ENCODE results near the gene CDH3.
"Not testable (repeated sequence)": the region's sequence is repeated elsewhere in the genome, so short reads cannot be mapped to it uniquely, and the experiment has no call there.

Gene CDH3

DNA sequence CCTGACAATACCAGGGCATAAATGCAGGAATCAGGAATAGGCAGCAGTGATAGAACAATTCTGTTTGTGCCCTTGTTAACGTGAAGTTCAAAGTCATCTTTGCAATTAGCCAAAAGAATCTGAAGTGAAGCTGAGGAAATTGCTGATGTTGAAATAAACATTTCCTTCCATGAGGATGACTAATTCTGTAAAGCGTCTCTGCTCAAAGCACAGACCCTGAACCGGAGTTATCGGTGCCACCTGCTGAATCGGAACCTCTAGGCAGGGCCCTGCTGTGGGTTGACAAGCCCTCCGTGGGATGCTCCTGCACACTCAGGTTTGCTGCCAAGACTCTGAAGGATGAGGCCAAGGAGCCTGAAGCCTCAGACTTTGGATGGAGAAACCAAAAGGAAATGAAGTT is 55.0 kb downstream of the CDH3 start:
- Histone ChIP-seq H3K9ac (peak overlapping the region in 6 of 11 experiments; percentile 17 to 49 (median 33); a peak in 8 of 22 replicates), H3K27me3 (no peaks in the 10 kb centered on the region), H4K20me1 (no peaks in the 10 kb centered on the region), H3K36me3 (peaks cover 0 to 10% (median 0%) of the 10 kb centered on the region in 11 experiments; a peak in 1 of 22 replicates), H3K9me3 (replicated peaks in 1 of 11) (no peaks in the 10 kb centered on the region), H3K4me3 (peak overlapping the region in 2 of 10 experiments; percentile 10 to 32; a peak in 1 of 20 replicates), H3K4me2 (peak overlapping the region in 10 of 11 experiments; percentile 21 to 83 (median 58); a peak in 19 of 22 replicates), H3K27ac (peak overlapping the region in 8 of 11 experiments; percentile 28 to 67 (median 57); a peak in 14 of 22 replicates), H3K4me1 (peaks cover 4 to 61% (median 31%) of the 10 kb centered on the region in 10 experiments; a peak in 18 of 20 replicates)
- TF ChIP-seq Cebpa-rat (IDR thresholded peaks at IDR 0.05) = no peak

DNA sequence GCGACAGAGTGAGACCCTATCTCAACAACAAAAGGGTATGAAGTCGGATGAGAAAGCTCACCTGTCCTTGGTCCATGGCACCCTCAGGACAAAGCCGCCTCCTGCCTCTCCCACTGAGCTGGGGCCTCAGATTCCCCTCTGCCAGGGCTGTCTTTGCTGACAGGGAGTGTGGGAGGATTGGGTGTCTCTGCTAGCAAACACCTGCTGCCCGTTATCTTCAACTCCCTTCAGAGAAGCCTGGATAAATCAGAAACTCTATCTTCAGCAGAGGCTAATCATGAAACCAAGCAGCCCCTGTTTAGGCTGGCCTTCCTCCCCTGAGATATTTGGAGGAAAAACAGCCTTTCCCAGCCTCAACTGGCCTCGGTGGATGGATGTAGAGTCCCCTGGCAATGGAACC is 55.7 kb downstream of the CDH3 start:
- Histone ChIP-seq H3K36me3 (peaks cover 0 to 3% (median 0%) of the 10 kb centered on the region in 11 experiments; a peak in 1 of 22 replicates), H3K4me3 (no peak overlapping the region), H3K27ac (peak overlapping the region in 7 of 11 experiments; percentile 5 to 67 (median 48); a peak in 12 of 22 replicates), H3K4me2 (peak overlapping the region in 10 of 11 experiments; percentile 21 to 83 (median 58); a peak in 18 of 22 replicates), H3K4me1 (peaks cover 4 to 61% (median 31%) of the 10 kb centered on the region in 10 experiments; a peak in 18 of 20 replicates), H3K9ac (peak overlapping the region in 1 of 11 experiments; percentile 30; a peak in 2 of 22 replicates), H4K20me1 (no peaks in the 10 kb centered on the region), H3K9me3 (replicated peaks in 1 of 11) (no peaks in the 10 kb centered on the region), H3K27me3 (no peaks in the 10 kb centered on the region)
- TF ChIP-seq Cebpa-rat (IDR thresholded peaks at IDR 0.05) = no peak

DNA sequence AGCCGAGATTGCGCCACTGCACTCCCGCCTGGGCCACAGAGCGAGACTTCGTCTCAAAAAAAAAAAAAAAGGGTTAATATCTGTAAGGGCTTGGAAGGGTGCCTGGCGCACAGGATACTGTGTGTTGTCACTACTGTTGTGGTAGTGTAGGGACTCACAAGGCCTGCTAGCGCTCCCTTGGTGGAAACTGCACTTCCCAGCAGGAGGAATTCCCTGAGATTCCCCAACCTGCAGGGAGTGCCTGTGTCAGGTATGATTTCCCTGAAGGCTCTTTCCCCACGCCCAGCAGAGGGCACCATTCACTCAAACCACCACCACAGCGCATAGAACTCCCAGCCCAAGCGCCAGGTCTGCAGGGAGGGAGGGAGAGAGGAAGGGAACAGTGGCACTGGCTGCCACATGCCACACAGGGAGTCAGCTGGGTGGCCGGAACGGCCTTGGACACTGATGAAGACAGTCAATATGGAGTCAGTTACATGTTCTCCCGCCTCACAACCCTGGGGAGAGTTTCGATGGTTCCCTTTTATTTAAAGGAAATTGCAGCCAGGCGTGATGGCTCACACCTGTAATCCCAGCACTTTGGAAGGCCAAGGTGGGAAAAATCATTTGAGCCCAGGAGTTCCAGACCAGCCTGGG is 59.2 kb downstream of the CDH3 start:
- 0 out of 22 replicates have a peak, but pooled peaks cover 0 to 6% (median 0%) of the 10 kb centered on the region in 11 experiments for H4K20me1 ChIP-seq
- H3K4me1 ChIP-seq = peaks cover 4 to 61% (median 25%) of the 10 kb centered on the region in 10 experiments; a peak in 18 of 20 replicates
- H3K27me3 ChIP-seq = no peaks in the 10 kb centered on the region
- no peaks in the 10 kb centered on the region for H3K36me3 ChIP-seq
- no peak overlapping the region for H3K27ac ChIP-seq
- H3K4me3 ChIP-seq = no peak overlapping the region
- no peaks in the 10 kb centered on the region for H3K9me3 ChIP-seq (replicated peaks in 1 of 11)
- no peak overlapping the region for H3K9ac ChIP-seq
- TF ChIP-seq Cebpa-rat (IDR thresholded peaks at IDR 0.05) = no peak
- no peak overlapping the region for H3K4me2 ChIP-seq

DNA sequence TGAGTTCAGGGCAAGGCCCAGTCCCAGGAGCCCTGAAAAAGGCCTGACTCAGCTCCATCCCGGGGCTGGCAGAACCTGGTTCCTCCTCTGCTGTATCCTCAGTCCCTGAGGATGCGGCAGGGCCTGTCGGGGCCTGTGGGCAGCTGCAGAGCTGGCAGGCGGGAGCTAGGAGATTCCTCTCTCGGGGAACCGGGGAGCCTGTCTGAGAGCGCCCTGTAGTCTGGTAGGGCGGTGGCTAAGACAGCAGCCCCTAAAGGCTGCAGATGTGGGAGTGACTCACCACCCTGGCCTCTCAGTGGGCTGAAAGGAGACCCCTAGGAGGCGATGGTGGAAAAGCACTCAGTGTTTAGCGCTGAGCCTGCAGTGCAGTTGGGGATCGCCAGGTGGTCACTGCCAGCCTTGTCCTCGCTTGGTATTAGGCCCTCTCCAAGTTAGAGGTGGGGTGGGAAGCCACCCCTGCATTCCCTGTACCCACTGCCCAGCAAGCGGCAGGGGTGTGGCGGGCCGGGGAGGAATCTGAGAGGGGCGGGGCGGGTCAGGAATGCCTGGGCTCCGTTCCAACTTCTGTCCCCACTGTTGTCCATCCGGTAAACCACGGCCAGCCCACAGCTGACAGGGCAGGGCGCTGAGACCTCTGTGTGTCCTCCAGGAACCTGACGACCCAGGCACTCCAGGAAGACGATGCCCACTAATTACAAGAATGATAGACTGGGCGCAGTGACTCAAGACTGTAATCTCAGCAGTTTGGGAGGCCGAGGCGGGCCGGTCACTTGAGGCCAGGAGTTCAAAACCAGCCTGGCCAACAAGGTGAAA is 62.4 kb downstream of the CDH3 start:
- Histone ChIP-seq H3K27ac (peak overlapping the region in 5 of 11 experiments; percentile 17 to 32 (median 25); a peak in 3 of 22 replicates), H3K9me3 (replicated peaks in 1 of 11) (no peaks in the 10 kb centered on the region), H3K4me2 (peak overlapping the region in 5 of 11 experiments; percentile 3 to 47 (median 24); a peak in 10 of 22 replicates), H4K20me1 (0 out of 22 replicates have a peak, but pooled peaks cover 0 to 6% (median 0%) of the 10 kb centered on the region in 11 experiments), H3K4me1 (peaks cover 13 to 60% (median 31%) of the 10 kb centered on the region in 10 experiments), H3K27me3 (no peaks in the 10 kb centered on the region), H3K36me3 (no peaks in the 10 kb centered on the region), H3K9ac (peak overlapping the region in 2 of 11 experiments; percentile 3 to 19; a peak in 1 of 22 replicates), H3K4me3 (no peak overlapping the region)
- no peak for TF ChIP-seq Cebpa-rat (IDR thresholded peaks at IDR 0.05)

DNA sequence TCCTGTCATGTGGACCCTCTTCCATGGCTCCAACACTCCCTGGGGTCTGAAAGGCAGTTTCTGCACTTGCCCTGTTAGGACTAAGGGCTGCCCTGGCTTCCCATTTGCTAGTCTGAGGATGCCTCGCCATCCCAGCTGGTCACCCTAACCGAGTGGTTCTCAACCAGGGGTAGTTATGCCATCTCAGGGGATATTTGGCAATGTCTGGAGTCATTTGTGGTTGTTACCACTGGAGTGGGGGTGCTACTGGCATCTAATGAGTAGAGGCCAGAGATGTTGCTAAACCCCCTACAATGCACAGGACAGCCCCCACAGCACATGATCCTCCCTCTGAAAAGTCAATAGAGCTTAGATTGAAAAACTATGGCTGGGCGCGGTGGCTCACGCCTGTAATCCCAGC is 65.1 kb downstream of the CDH3 start:
- no peaks in the 10 kb centered on the region for H3K9me3 ChIP-seq (replicated peaks in 1 of 11)
- no peaks in the 10 kb centered on the region for H3K36me3 ChIP-seq
- peak overlapping the region in 1 of 11 experiments; percentile 28; a peak in 1 of 22 replicates for H3K9ac ChIP-seq
- peak overlapping the region in 8 of 11 experiments; percentile 23 to 70 (median 51); a peak in 14 of 22 replicates for H3K4me2 ChIP-seq
- 0 out of 22 replicates have a peak, but pooled peaks cover 0 to 6% (median 0%) of the 10 kb centered on the region in 11 experiments for H4K20me1 ChIP-seq
- H3K4me3 ChIP-seq = no peak overlapping the region
- H3K4me1 ChIP-seq = peaks cover 13 to 51% (median 32%) of the 10 kb centered on the region in 10 experiments
- no peak for TF ChIP-seq Cebpa-rat (IDR thresholded peaks at IDR 0.05)
- peak overlapping the region in 3 of 11 experiments; percentile 40 to 48 (median 48); a peak in 8 of 22 replicates for H3K27ac ChIP-seq
- no peaks in the 10 kb centered on the region for H3K27me3 ChIP-seq

DNA sequence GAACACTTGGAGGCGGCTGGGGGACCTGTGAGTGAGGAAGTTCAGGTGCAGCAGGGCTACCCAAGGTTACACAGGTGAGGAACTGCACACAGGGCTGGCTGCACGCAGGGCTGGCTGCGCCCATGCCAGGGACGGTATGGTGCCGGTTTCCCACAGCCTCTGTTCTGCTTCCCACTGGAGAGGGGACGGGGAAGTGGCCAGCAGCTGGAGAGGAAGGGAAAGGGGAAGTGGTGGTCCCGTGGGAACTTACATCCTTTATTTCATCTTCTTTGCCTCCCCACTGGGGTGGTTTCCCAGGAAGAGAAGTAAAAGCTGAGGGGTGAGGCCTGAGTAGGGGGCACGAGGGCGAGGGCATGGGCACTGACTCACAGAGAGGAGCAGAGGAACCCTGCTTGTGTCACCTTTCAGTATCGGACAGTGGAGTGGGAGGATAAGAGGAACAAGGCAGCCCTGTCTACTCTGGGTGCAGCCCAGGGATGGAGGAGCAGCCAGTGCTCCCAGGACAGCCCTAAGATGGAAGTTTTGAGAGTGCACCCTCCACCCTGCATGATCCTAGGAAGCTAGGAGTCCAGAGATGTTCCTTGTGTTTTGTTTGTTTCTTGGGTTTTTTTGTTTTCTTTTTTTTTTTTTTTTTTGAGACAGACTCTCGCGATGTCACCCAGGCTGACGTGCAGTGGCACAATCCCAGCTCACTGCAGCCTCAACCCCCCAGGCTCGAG is 66.5 kb downstream of the CDH3 start:
- Histone ChIP-seq H3K9ac (peak overlapping the region in 3 of 11 experiments; percentile 8 to 22 (median 15); a peak in 4 of 22 replicates), H4K20me1 (0 out of 22 replicates have a peak, but pooled peaks cover 0 to 6% (median 0%) of the 10 kb centered on the region in 11 experiments), H3K4me1 (peaks cover 13 to 47% (median 33%) of the 10 kb centered on the region in 10 experiments), H3K27me3 (no peaks in the 10 kb centered on the region), H3K9me3 (replicated peaks in 1 of 11) (no peaks in the 10 kb centered on the region), H3K36me3 (no peaks in the 10 kb centered on the region), H3K4me3 (peak overlapping the region in 2 of 10 experiments; percentile 7 to 17; a peak in 2 of 20 replicates), H3K4me2 (peak overlapping the region; percentile 64 to 87 (median 76)), H3K27ac (peak overlapping the region in 7 of 11 experiments; percentile 18 to 51 (median 30); a peak in 10 of 22 replicates)
- no peak for TF ChIP-seq Cebpa-rat (IDR thresholded peaks at IDR 0.05)

DNA sequence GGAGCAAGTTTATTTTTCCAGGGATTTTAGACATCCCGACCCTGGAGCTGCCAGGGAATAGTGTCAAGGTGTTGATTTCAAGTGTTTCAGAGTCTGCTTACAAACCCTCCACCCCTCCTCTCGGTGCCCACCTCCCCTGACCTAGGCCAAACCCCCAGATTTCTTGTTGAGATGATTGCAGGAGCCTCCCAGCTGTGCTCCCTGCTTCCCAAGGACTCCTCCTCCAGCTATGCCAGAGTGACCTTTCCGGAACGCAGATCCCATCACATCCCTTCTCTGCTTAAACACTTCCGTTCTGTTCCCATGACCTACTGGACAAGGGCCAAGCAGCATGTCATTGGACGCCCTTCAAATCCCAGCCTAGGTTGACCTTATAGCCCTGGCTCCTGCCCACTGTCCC is 68.3 kb downstream of the CDH3 start:
- 0 out of 22 replicates have a peak, but pooled peaks cover 0 to 5% (median 0%) of the 10 kb centered on the region in 11 experiments for H4K20me1 ChIP-seq
- peaks cover 13 to 32% (median 27%) of the 10 kb centered on the region in 10 experiments for H3K4me1 ChIP-seq
- H3K9ac ChIP-seq = no peak overlapping the region
- no peak overlapping the region for H3K27ac ChIP-seq
- peaks cover 0 to 10% (median 0%) of the 10 kb centered on the region in 11 experiments; a peak in 5 of 22 replicates for H3K9me3 ChIP-seq (replicated peaks in 1 of 11)
- no peaks in the 10 kb centered on the region for H3K27me3 ChIP-seq
- no peak for TF ChIP-seq Cebpa-rat (IDR thresholded peaks at IDR 0.05)
- H3K4me2 ChIP-seq = no peak overlapping the region
- no peak overlapping the region for H3K4me3 ChIP-seq
- H3K36me3 ChIP-seq = no peaks in the 10 kb centered on the region

DNA sequence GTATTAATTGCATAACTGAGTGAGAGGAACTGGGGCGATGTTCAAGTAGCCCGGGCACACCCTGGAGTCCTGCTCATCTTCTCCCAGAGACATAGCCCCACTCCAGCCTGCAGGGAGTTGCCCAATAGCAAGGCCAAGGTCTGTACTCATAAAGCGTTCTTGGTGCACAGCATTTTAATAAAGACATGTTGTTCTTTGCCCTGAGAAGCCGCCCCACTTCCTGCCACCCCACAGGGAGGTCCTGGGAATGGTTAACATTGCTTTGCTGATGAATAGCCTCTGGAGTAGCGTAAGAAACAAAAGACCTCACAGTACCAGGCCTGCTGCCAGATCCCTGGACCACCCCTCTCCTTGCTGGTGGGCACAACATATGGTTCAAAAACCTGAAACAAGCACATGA is 70.4 kb downstream of the CDH3 start:
- 0 out of 22 replicates have a peak, but pooled peaks cover 0 to 5% (median 0%) of the 10 kb centered on the region in 11 experiments for H4K20me1 ChIP-seq
- H3K4me2 ChIP-seq = peak overlapping the region in 1 of 11 experiments; percentile 37; a peak in 1 of 22 replicates
- H3K9me3 ChIP-seq (replicated peaks in 1 of 11) = peaks cover 0 to 10% (median 0%) of the 10 kb centered on the region in 11 experiments; a peak in 5 of 22 replicates
- H3K4me3 ChIP-seq = no peak overlapping the region
- no peak overlapping the region for H3K27ac ChIP-seq
- H3K4me1 ChIP-seq = peaks cover 13 to 29% (median 19%) of the 10 kb centered on the region in 10 experiments
- TF ChIP-seq Cebpa-rat (IDR thresholded peaks at IDR 0.05) = no peak
- no peaks in the 10 kb centered on the region for H3K36me3 ChIP-seq
- no peaks in the 10 kb centered on the region for H3K27me3 ChIP-seq
- H3K9ac ChIP-seq = no peak overlapping the region

DNA sequence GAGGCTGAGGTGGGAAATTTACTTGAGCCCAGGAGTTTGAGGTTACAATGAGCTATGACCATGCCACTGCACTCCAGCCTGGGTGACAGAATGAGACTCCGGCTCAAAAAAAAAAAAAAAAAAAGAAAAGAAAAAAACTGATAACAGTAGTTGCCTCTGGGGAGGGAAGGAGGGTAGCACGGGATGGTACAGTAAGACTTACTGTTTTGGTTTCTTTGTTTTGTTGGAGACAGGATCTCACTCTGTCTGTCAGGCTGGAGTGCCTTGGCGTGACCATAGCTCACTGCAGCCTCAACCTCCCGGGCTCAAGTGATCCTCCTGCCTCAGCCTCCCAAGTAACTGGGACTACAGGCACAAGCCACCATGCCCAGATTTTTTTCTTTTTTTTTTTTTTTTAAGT is 71.4 kb downstream of the CDH3 start:
- H3K9ac ChIP-seq; H3K9me3 ChIP-seq (replicated peaks in 1 of 11); H3K27ac ChIP-seq; H4K20me1 ChIP-seq; H3K36me3 ChIP-seq; H3K4me2 ChIP-seq; H3K27me3 ChIP-seq; H3K4me3 ChIP-seq: not testable (repeated sequence)
- peaks cover 6 to 29% (median 11%) of the 10 kb centered on the region in 10 experiments for H3K4me1 ChIP-seq

All from BLaER1 treated with 17β-estradiol and CSF1 and Interleukin-3, amounts not matched to agents 10 nM and 100 nM (cell line).